Duodenal mucosa (tissue), 2 donors: ENCODE measurements around the gene RILP.

Experiments used
- H3K27ac ChIP-seq: one replicate; pipeline ENCODE4 v1.7.0; 2013; ENCODE audit warnings: low read depth, low read length
- H3K27me3 ChIP-seq, 2 donors: one replicate each; pipeline ENCODE4 v1.7.0; 2013; ENCODE audit warnings: low read length in 2 of 2, control low read depth in 1 of 2; ENCODE audit not compliant: insufficient read depth in 2 of 2, control insufficient read depth in 1 of 2
- H3K36me3 ChIP-seq, 2 donors: one replicate each; pipeline ENCODE4 v1.7.0; 2013; ENCODE audit warnings: low read length in 2 of 2, control low read depth in 1 of 2; ENCODE audit not compliant: insufficient read depth in 2 of 2, control insufficient read depth in 1 of 2
- H3K4me1 ChIP-seq, 2 donors: one replicate each; pipeline ENCODE4 v1.7.0; 2013; ENCODE audit warnings: low read length in 2 of 2, control low read depth in 1 of 2; ENCODE audit not compliant: insufficient read depth in 2 of 2, control insufficient read depth in 1 of 2
- H3K4me3 ChIP-seq, 2 donors: one replicate each; pipeline ENCODE4 v1.7.0; 2013; ENCODE audit warnings: low read length in 2 of 2, low read depth in 1 of 2
- H3K9ac ChIP-seq, 2 donors: one replicate each; pipeline ENCODE4 v1.7.0; 2013; ENCODE audit warnings: low read length in 2 of 2, low read depth in 1 of 2
- H3K9me3 ChIP-seq, 2 donors: one replicate each; pipeline ENCODE4 v1.7.0; 2013; ENCODE audit warnings: low read length in 2 of 2, control low read depth in 1 of 2; ENCODE audit not compliant: control insufficient read depth in 1 of 2

RILP gene

DNA sequence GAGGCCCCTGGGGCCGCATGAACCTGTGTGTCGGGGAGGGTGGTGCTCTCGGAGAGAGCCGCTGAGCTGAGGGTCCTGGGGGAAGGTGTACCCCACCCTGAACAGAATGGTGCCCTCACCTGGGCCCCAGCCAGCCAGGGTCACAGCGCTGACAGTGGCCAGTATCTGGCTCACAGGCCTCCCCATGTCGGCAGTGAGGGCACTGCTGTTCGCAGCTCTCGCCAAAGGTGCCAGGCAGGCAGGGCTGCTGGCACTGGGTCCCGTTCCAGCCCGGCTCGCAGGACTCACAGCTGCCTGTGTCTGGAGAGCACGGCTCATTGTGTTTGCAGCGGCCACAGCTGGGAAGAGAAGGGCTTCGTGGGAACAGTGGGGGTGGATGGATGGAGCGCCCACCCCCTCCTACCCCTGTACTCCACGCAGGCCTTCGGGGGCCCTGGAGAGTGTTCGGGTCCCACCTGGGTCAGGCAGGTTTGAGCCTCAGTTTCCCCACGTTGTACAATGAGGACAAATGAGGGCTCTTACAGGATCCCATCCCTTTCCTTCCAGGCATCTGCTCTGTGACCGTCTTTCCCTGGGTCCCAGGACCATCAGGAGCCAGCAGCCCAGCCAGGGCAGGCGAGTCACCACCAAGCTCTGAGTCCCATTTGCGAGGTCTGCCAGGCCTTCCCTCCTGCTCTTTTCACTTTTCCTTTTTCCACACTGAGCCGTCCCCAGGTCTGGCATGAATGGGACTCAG is 9.2 kb downstream of the RILP start:
- Histone ChIP-seq H3K27ac (no peak overlapping the region), H3K9ac (no peak overlapping the region), H3K36me3 (peaks cover 0 to under 1% of the 10 kb centered on the region in 2 donors), H3K4me3 (no peak overlapping the region), H3K27me3 (no peaks in the 10 kb centered on the region), H3K9me3 (no peaks in the 10 kb centered on the region), H3K4me1 (peaks cover 8 to 19% of the 10 kb centered on the region in 2 donors)

GRCh38 chr17:1639549-1640180 is 10.0 kb downstream of the RILP start:
- Histone ChIP-seq H3K36me3 (peaks cover 0 to 3% of the 10 kb centered on the region in 2 donors), H3K4me1 (peaks cover 8 to 14% of the 10 kb centered on the region in 2 donors), H3K9ac (no peak overlapping the region), H3K27me3 (no peaks in the 10 kb centered on the region), H3K27ac (no peak overlapping the region), H3K9me3 (no peaks in the 10 kb centered on the region), H3K4me3 (no peak overlapping the region)

- no peaks in the 10 kb centered on the region for H3K9me3 ChIP-seq
Observed at GRCh38 chr17:1638624-1639300, 10.9 kb downstream of the RILP start.

DNA sequence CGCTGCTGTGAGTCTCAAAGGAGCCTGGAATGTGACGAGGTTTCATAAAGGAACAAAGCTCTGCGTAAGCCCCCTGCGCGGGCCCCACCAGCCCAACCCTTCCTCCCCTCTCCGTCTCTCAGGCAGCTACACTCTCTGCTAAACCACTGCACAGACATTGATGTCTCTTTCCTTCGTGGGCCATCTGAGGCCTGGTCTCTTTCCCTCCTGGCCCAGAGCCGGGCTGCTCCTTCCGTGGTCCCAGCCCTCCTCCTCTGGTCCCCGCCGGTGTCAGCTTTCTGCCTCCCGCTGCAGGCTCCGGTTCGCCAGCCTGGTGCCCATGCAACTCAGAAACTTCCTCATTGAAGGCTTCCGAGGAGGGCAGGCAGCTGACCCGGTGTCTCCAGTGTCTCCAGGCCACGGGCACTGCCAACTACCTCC is 11.5 kb downstream of the RILP start:
- Histone ChIP-seq H3K27me3 (no peaks in the 10 kb centered on the region), H3K27ac (no peak overlapping the region), H3K4me3 (no peak overlapping the region)

More at GRCh38 chr17:1638624-1639300, 10.9 kb downstream of the RILP start:
- Histone ChIP-seq H3K4me1 (peaks cover 0 to 5% of the 10 kb centered on the region in 2 donors), H3K9ac (no peak overlapping the region), H3K27ac (no peak overlapping the region), H3K36me3 (peaks cover 0 to 3% of the 10 kb centered on the region in 2 donors), H3K27me3 (no peaks in the 10 kb centered on the region), H3K4me3 (no peak overlapping the region)

GRCh38 chr17:1636732-1637285 is 12.9 kb downstream of the RILP start:
- Histone ChIP-seq H3K4me3 (no peak overlapping the region), H3K27me3 (no peaks in the 10 kb centered on the region), H3K9me3 (no peaks in the 10 kb centered on the region), H3K27ac (no peak overlapping the region), H3K9ac (no peak overlapping the region), H3K36me3 (peaks cover 0 to 3% of the 10 kb centered on the region in 2 donors), H3K4me1 (peaks cover 0 to 4% of the 10 kb centered on the region in 2 donors)

More for the DNA sequence above, 11.5 kb downstream of the RILP start:
- Histone ChIP-seq H3K9ac (no peak overlapping the region), H3K9me3 (no peaks in the 10 kb centered on the region), H3K36me3 (peaks cover 0 to 3% of the 10 kb centered on the region in 2 donors), H3K4me1 (peaks cover 0 to 4% of the 10 kb centered on the region in 2 donors)

GRCh38 chr17:1635675-1636465 is 13.8 kb downstream of the RILP start:
- H3K9me3 ChIP-seq = no peaks in the 10 kb centered on the region
- peaks cover 0 to 4% of the 10 kb centered on the region in 2 donors for H3K4me1 ChIP-seq
- H3K4me3 ChIP-seq = no peak overlapping the region
- peaks cover 0 to 3% of the 10 kb centered on the region in 2 donors for H3K36me3 ChIP-seq
- no peak overlapping the region for H3K27ac ChIP-seq
- no peaks in the 10 kb centered on the region for H3K27me3 ChIP-seq
- H3K9ac ChIP-seq = no peak overlapping the region

GRCh38 chr17:1634841-1635650 is 14.6 kb downstream of the RILP start:
- no peaks in the 10 kb centered on the region for H3K27me3 ChIP-seq
- H3K36me3 ChIP-seq = peaks cover 0 to 3% of the 10 kb centered on the region in 2 donors
- no peak overlapping the region for H3K27ac ChIP-seq
- no peak overlapping the region for H3K4me3 ChIP-seq
- H3K9ac ChIP-seq = no peak overlapping the region
- H3K9me3 ChIP-seq = no peaks in the 10 kb centered on the region
- no peaks in the 10 kb centered on the region for H3K4me1 ChIP-seq

GRCh38 chr17:1630662-1631061 is 19.0 kb downstream of the RILP start:
- Histone ChIP-seq H3K27ac (no peak overlapping the region), H3K27me3 (no peaks in the 10 kb centered on the region), H3K9me3 (no peaks in the 10 kb centered on the region), H3K4me1 (peaks cover 24 to 25% of the 10 kb centered on the region in 2 donors), H3K9ac (no peak overlapping the region), H3K4me3 (no peak overlapping the region), H3K36me3 (peaks cover 0 to 3% of the 10 kb centered on the region in 2 donors)
